CD4-positive, alpha-beta T cell (primary cell): ENCODE data around the gene C2CD4A. TPM values are rescaled to one million over a fixed set of nuclear protein-coding genes. Genes with fewer than 3 reads are reported as not detected.
A peak's percentile ranks its signal among the peaks of the same experiment; 100 is the strongest.

Source experiments
- ATAC-seq: fragments of 200-7000 bp; cut with Tn5 transposase; one replicate; pipeline ENCODE4 v1.10.0; 2022; ENCODE audit warnings: mild to moderate bottlenecking; ENCODE audit not compliant: poor library complexity
- CTCF ChIA-PET: fragments of 350-600 bp; sonication (Branson Sonifier 250); formaldehyde crosslinking; loops from one replicate; lab custom pipeline; 2021; ENCODE audit warnings: antibody characterized with exemption, inconsistent platforms; lab: Charles Lee
- POLR2A ChIA-PET: fragments of 350-600 bp; sonication (Branson Sonifier 250); formaldehyde crosslinking; loops from one replicate; lab custom pipeline; 2021; ENCODE audit warnings: antibody characterized with exemption, inconsistent platforms; lab: Charles Lee
- DNase-seq, 14 experiments: peaks; one replicate each; pipeline ENCODE4 v3.0.0-alpha.2; 2013 to 2020; ENCODE audit warnings: mixed read lengths in 2 of 14
- H3K27ac ChIP-seq, 2 donors: one replicate each; pipeline versions ENCODE4 v1.5.1 to v1.7.0; 2013; ENCODE audit warnings: low read length in 2 of 2, low read depth in 1 of 2, mild to moderate bottlenecking in 1 of 2
- H3K27me3 ChIP-seq, 2 experiments: 1 replicate in 1 of 2; 2 replicates in 1 of 2; pipeline versions ENCODE4 v1.6.1 to v1.7.0; 2013; ENCODE audit warnings: low read length in 2 of 2, control low read depth in 1 of 2, mild to moderate bottlenecking in 1 of 2, moderate library complexity in 1 of 2; ENCODE audit not compliant: insufficient read depth in 2 of 2, control insufficient read depth in 1 of 2
- H3K36me3 ChIP-seq: one replicate; pipeline ENCODE4 v1.6.1; 2013; ENCODE audit warnings: low read length, control low read depth; ENCODE audit not compliant: insufficient read depth
- H3K4me1 ChIP-seq: one replicate; pipeline ENCODE4 v1.6.1; 2013; ENCODE audit warnings: low read length, control low read depth; ENCODE audit not compliant: insufficient read depth
- H3K4me3 ChIP-seq: one replicate; pipeline ENCODE4 v1.5.1; 2013; ENCODE audit warnings: mild to moderate bottlenecking, low read length, moderate library complexity
- H3K9me3 ChIP-seq, 2 experiments: 1 replicate in 1 of 2; 2 replicates in 1 of 2; pipeline versions ENCODE4 v1.6.1 to v1.7.0; 2013; ENCODE audit warnings: low read length in 2 of 2, mild to moderate bottlenecking in 2 of 2, control low read depth in 1 of 2, moderate library complexity in 1 of 2; ENCODE audit not compliant: control insufficient read depth in 1 of 2, insufficient read depth in 1 of 2
- H3K27ac Mint-ChIP-seq: one replicate; pipeline ENCODE4 v1.8.0; 2020; ENCODE audit warnings: mixed read lengths
- H3K27me3 Mint-ChIP-seq: one replicate; pipeline ENCODE4 v1.8.0; 2021; ENCODE audit warnings: mixed read lengths
- H3K36me3 Mint-ChIP-seq: one replicate; pipeline ENCODE4 v1.8.0; 2021; ENCODE audit warnings: low read depth, mixed read lengths
- H3K4me1 Mint-ChIP-seq: one replicate; pipeline ENCODE4 v1.8.0; 2021; ENCODE audit warnings: low read depth, mixed read lengths
- H3K4me3 Mint-ChIP-seq: one replicate; pipeline ENCODE4 v1.8.0; 2020; ENCODE audit warnings: mild to moderate bottlenecking, mixed read lengths
- H3K9me3 Mint-ChIP-seq: one replicate; pipeline ENCODE4 v1.8.0; 2020; ENCODE audit warnings: mixed read lengths
- CTCF ChIP-seq: fragments of 200-600 bp; IDR thresholded peaks from one replicate; pipeline ENCODE4 v1.8.0; 2022; ENCODE audit warnings: antibody characterized with exemption, mild to moderate bottlenecking
- intact Hi-C, 2 experiments: fragments of 100-400 bp; cut with DNase I in 1 of 2; cut with micrococcal nuclease in 1 of 2; formaldehyde crosslinking; loops; one replicate each; pipeline versions ENCODE4 v1.15.1 to v1.9.0; 2023 to 2025; cut with DNase I, micrococcal nuclease
- total RNA-seq, 174 experiments: library from RNA in 2 of 174; stranded (reverse) in 2 of 174; gene quantifications; one replicate each; pipeline ENCODE4 v1.2.3 and lab custom pipeline; 2021 to 2026

Gene C2CD4A
- total RNA-seq, 2 experiments from 2014 or later: 0.19 to 0.34 TPM

DNA sequence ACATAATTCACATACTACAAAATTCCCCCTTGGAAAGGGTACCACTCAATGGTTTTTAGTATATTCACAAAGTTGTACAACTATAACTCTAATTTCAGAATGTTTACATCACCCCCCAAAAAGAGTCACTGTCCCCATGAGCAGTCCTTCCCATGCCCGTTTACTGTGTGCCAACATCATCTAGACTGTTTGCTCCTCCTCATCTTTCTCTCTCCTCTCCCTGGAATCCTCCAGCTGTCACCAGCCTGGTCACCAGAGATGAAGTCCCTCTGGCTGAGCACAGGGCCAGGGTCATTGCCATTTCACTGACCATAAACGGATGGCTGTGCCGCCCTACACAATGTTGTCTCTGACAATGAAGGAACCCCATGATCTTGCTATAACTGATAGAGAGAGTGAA lies 53.1 kb downstream of the C2CD4A start:
- no peaks in the 10 kb centered on the region for H3K9me3 Mint-ChIP-seq
- peaks cover 57% of the 10 kb centered on the region for H3K4me1 Mint-ChIP-seq
- H3K27me3 Mint-ChIP-seq: no peaks in the 10 kb centered on the region
- POLR2A ChIA-PET: interaction anchor here (1.5 kb wide), 1 partner anchor 9 kb away, joined by 3 read pairs; no protein-coding TSS in a partner anchor
- no peak overlapping the region for H3K27ac ChIP-seq
- no peaks in the 10 kb centered on the region for H3K9me3 ChIP-seq
- H3K4me3 ChIP-seq: no peak overlapping the region
- H3K27me3 ChIP-seq: no peaks in the 10 kb centered on the region
- H3K4me3 Mint-ChIP-seq: no peak overlapping the region
- ATAC-seq: no peak
- peaks cover 40% of the 10 kb centered on the region for H3K4me1 ChIP-seq
- intact Hi-C loops: no loop called here
- H3K27ac Mint-ChIP-seq: peak overlapping the region; percentile 54
- DNase-seq: no peak
- CTCF ChIA-PET: no interaction called here
- no peak for TF ChIP-seq CTCF
- no peaks in the 10 kb centered on the region for H3K36me3 ChIP-seq
- H3K36me3 Mint-ChIP-seq: no peaks in the 10 kb centered on the region

Other genes with a start within 250 kb of the C2CD4A start
- 10 to 100 TPM; 69.7 to 73.2 TPM for gene VPS13C, start 6.5 kb upstream of the C2CD4A start, total RNA-seq
- gene C2CD4B, start 98.3 kb downstream of the C2CD4A start, total RNA-seq: under 1 TPM; 0.16 to 0.20 TPM